GM21367 (cell line): ENCODE data around the gene RUFY2.
"Not testable (repeated sequence)": the region's sequence is repeated elsewhere in the genome, so short reads cannot be mapped to it uniquely, and the experiment has no call there.

Experiments used
- ATAC-seq: cut with Tn5 transposase; IDR thresholded peaks from one replicate; pipeline ENCODE4 v1.9.1; 2021; ENCODE audit not compliant: unreplicated experiment

RUFY2 gene

DNA sequence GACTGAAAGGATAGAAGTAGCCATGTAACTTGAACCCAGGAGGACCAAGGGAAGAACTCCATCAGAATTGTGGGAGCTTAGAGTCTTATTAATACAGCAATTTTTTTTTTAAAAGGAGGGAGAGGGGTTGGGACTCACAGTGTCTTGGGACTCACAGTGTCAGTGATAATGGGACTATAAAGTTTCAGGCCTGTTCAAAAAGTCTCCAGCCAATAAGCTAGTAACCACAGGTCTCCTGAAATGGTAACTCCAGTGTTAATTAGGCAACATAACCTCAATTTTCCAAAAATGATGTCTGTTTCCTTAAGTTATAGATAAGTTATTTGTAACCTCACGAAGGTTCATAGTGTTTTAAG lies 77.6 kb downstream of the RUFY2 start:
- no peak for ATAC-seq

DNA sequence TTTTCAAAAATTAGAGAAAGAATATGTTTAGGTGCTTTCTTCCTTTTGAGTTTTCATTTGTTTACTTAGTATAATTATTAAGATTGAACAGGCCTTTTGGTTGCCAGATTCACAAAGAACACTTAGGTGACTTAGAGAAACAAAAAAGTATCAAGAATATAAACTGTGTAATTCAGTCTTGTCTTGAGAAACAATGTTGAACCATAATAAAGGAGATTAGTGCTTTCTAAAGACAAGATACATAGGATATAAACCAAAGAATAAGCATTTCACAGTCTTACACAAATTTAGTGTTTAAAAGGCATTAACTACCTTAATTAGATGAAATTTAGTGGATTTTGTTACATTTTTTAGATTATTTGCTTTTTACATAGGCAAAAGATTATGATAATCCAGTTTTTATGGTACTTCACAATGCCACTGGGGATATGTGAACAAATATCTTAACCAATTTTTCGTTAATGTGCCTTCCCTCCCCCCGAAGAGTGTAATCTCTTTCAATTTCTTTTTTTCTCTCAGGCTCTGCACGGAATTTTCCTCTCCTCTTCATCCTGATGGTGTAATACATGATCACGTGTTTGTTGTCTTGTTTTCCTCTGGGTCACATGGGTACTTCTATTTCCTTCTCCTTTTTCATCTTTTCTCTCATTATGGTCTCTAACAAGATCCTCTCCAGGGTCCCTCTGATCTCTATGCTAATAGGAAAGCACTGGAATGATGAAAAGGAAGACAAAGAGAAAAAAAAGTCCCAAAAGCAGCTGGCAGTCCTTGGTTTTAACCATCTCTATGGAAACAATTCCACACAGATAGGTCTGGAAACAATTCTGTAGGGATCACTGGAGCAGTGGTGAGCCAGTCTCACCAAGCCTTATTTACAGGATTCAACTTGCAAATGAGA lies 78.9 kb downstream of the RUFY2 start:
- ATAC-seq = no peak

DNA sequence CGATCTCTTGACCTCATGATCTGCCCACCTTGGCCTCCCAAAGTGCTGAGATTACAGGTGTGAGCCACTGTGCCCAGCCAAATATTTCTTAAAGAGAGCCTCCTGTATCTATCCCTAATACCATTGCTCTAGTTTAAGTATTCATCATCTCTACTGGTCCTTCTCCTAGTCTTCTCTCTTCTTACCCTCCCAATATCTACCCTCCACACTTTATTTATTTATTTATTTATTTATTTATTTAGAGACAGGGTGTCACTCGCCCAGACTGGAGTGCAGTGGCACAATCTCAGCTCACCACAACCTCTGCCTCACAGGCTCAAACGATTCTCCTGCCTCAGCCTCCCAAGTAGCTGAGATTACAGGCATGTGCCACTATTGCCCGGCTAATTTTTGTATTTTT lies 82.7 kb downstream of the RUFY2 start:
- ATAC-seq = not testable (repeated sequence)

DNA sequence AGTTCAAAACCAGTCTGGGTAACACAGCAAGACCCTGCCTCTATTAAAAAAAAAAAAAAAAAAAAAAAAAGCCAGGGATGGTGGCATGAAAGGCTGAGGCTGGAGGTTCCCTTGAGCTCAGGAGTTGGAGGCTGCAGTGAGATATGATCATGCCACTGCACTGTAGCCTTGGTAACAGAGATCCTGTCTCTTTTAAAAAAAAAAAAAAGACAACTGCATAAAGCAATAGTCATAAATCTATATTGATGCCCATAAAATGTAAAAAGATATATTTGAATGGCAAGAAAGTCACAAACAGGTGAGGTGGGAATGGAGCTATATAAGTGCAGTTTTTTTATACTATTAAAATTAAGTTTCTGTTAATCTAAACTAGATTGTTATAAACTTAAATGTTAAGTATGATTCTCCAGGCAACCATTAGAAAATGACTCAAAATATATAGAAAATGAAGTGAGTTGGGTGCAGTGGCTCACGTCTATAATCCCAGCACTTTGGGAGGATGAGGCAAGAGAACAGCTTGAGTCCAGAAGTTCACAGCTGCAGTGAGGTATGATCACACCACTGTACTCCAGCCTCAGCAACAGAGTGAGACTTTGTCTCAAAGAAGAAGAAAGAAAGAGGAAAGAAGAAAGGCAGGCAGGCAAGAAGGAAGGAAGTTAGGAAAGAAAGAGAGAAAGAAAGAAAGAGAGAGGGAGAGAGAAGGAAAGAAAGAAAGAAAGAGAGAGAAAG lies 88.6 kb downstream of the RUFY2 start:
- ATAC-seq = no peak

DNA sequence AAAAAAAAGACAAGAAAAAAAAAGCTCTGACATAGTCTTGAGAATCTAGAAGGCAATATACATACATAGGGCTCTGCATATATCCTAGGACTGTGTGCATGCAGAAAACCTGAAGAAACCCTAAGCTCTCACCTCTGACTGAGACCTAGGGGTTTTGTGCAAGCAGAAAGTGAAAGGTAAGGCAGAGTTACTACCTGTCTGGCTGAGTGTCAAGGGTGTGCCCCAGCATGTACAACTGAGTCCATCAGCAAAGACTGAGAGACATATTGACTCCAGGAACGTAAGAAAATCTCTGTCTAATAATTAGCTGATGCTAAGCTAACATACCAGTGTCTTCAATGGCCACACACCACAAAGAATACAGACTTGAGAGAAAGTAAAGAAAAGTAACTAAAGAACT lies 91.5 kb downstream of the RUFY2 start:
- ATAC-seq = no peak

DNA sequence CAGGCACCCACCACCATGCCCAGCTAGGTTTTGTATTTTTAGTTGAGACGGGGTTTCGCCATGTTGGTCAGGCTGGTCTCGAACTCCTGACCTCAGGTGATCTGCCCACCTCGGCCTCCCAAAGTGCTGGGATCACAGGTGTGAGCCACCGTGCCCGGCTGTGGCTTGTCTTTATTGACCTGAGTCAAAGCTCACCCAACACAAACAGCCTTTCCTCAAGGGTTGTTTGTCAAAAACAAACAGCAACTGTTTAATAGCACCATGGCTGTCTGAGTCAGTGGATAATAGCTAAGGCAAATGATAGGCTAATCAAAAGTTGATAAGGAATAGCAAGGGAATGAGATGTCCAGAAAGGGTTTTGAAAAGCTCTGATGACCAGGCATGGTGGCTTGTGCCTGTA lies 92.1 kb downstream of the RUFY2 start:
- not testable (repeated sequence) for ATAC-seq

DNA sequence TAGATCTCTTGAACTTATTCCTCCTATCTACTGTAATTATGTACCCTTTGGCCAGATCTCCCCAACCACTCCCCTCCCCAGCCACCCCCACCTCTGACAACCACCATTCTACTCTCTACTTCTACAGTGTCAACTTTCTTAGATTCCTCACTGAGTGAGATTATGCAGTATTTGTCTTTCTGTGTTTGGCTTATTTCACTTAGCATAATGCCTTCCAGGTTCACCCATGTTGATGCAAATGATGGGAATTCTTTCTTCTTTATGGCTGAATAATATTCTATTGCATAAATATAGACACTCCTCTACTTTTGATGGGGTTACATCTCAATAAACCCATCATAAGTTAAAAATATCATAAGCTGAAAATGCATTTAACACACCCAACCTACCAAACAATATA lies 96.5 kb downstream of the RUFY2 start:
- no peak for ATAC-seq

DNA sequence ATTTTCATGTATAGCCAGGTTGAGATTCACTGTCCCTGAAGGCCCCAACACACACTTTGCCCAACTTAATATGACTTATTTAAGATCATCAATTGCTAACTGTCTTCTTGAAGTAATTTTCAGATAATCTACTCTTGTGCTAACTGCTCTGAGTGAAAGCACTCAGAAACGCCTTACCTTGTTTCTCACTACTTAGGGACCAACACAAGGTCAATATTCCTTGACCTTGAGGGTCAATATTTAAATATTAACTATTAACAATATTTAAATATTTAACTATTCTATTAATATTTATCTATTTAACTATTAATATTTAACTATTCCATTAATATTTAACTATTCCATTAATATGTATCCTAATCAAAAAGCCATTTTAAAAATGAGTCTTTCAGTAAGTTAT lies 101.2 kb downstream of the RUFY2 start:
- ATAC-seq = no peak

DNA sequence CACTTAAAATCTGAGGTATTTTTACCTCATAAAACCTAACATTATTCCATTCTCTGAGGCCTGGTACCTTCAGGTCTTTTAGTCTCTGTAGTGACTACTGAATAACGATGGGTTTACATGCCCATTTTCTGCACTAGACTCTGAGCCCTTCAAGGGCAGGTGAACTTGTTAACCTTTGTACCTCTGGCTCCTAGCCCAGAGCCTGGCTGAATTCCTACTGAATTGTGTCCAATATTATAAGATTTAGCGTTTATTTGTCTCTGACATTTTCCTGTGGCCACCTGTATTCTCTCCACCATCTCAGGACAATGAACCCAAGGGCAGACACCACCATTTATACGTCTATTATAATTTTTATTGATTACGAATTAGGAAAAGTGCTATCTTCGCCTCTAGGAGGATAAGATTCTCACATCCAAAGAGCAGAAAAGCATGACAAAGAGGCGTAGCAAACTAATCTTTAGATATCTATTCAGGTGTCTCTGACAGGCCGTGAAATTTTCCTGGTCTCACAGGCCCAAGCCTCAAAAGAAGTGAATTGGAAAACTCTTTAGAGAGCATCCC lies 103.1 kb downstream of the RUFY2 start:
- no peak for ATAC-seq

DNA sequence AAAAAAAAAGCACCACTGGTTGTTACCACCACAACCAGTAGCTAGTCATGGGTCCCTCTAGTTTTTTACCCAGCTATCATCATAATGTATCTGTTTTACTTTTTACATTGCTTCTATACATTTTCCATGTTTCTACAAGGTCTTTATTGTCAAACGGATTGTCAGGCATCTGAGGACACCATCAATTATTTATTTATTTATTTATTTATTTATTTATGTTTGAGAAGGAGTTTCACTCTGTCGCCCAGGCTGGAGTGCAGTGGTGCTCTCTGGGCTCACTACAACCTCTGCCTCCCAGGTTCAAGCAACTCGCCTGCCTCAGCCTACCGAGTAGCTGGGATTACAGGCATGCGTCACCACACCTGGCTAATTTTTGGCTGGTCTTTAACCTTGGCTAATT lies 104.2 kb downstream of the RUFY2 start:
- ATAC-seq = no peak

DNA sequence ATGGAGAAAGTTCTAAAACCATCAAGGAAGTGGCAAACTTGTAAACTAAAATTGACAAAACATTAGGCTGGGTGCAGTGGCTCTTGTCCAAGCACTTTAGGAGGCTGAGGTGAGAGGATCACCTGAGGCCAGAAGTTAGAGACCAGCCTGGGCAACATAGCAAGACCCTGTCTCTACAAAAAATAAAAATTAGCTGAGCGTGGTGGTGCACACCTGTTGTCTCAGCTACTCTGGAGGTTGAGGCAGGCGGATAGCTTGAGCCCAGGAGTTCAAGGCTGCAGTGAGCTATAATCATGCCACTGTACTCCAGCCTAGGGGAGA lies 104.6 kb downstream of the RUFY2 start:
- ATAC-seq = no peak

DNA sequence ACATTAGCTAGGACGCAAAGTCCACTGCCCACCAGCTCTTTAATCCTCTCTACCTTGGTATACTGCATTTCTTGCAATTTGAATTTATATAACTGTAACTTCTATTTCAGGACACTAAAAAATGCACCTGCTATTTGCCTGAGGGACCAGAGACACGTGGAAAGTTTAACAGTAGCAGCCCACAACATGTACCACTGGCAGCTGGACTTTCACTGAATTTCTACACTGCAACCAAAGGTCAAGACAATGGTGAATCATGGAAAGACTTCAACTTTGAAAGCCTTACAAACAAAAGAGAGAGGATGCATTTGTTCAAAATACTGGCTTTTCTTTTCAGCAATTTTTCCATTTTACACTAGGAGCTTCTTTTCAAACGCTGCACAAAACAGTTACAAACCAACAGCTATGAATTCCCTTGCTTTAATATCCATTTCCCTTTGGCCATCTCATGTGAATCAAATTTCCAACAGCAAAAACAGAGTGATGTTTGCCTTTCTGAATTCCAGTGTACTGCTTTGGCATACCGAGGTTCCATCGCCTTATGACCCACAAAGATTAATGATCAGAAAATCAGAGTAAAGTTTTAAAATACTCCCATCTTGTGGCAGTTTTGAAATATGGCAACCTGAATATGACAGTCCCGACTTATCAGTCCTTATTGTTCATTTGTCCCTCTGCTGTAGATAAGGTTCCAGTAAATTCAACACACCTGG lies 105.1 kb downstream of the RUFY2 start:
- no peak for ATAC-seq

DNA sequence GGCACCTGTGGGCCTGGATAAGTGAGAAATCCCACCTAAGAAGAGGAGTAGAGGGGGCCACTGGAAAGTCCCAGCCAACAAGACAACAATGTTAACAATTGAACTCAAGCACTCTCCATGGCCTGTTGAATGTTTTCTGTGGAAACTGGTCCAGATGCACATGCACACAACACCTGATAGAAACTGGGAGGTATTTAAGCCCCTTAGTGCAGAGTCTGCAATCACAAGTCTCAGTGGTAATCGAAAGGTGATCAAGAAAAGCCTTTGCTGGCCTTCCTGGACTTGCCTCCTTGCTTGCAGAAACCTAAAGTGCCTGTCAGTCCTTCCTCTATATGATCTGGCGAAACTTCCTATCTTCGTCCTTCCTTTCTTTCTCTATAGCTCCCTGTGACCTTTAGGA lies 105.8 kb downstream of the RUFY2 start:
- ATAC-seq = no peak

DNA sequence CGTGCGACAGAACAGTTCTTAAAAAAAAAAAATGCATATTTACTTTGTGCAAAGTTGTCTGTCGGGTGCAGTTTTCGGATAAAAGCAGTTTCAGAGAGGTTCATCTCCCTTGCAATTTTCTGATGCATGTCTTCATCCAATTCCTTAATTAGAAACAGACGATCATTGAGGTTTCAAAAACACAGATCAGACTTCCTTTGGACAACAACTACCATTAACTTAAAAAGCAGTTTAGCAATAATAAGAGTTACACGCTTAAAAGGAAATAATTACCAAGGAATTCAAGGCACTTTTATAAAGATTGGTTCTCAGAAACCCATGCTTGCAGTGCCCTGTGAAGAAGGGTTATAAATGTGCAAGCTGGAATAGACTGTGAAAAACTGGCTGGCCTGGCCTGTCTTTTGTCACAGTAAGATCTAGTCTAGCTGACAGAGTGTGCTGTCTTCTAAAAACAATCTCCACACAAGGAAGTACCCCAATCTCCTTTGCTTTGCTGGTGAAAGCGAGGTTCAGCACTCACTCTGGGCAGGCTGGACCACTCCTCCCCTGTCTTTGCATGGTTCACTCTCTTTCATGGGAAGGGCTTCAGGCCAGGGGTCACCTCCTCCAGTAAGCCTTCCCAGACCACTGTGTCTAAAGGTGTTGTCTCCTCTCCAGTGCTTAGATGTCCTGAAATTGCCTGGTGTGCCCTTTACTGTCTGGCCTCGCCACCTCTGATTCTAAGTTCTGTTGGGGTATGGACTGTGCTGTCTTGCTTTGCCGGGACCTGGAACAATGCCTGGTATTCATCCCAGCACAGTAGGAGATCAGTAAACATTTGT lies 110.0 kb downstream of the RUFY2 start:
- ATAC-seq = no peak
